IPS DF 19.7 (cell line): Measurements from ENCODE around the gene NOP56.
A peak's percentile ranks its signal among the peaks of the same experiment; 100 is the strongest.
"Not testable (repeated sequence)": the region's sequence is repeated elsewhere in the genome, so short reads cannot be mapped to it uniquely, and the experiment has no call there.

ENCODE experiments used
- DNase-seq: peaks from one replicate; pipeline ENCODE4 v3.0.0-alpha.2; 2013; ENCODE audit warnings: low read depth, low spot score

NOP56 gene

DNA sequence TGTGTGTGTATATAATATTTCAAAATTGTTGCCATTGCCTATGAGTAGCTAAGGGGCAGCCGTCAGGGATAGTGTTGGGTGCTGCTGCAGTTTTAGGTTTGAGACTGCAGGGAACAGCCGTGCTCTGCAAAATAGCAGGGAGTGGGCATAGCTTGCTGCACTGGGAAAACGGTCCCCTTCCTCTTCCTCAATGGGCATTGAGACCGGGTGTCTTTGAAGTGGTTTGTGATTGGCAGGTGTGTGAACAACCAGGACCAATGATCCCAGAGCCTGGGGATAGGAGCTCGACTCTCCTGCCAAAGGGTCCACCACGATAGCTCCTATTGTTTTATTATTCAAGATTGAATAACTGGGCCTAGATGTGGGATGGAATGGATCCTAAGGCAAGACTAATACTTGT, 35.1 kb downstream of the NOP56 start:
- DNase-seq = no peak

GRCh38 chr20:2688041-2688591, 35.7 kb downstream of the NOP56 start:
- DNase-seq = no peak

- no peak for DNase-seq
These were observed 37.8 kb downstream of the NOP56 start for GRCh38 chr20:2690213-2690612.

DNA sequence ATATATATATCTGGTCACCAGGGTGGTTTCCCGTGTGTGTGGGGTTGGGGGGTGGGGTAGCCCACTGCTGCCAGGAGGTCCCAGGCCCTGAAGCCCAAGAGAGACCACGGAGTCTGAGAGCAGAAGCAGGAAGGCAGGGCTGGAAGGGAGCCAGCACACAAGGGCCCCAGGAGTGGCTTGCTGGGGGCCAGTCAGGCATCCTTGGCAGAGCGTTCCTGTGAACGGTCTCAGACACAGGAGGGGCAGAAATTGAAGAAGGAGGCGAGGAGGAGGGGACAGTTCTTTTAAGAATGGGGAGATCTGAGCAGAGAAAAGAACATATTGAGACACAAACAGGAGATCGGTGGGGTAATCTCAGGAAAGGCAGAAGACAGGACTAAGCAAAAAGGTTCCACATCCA, 38.3 kb downstream of the NOP56 start:
- DNase-seq = no peak

GRCh38 chr20:2691127-2691526, 38.7 kb downstream of the NOP56 start:
- DNase-seq = no peak

DNA sequence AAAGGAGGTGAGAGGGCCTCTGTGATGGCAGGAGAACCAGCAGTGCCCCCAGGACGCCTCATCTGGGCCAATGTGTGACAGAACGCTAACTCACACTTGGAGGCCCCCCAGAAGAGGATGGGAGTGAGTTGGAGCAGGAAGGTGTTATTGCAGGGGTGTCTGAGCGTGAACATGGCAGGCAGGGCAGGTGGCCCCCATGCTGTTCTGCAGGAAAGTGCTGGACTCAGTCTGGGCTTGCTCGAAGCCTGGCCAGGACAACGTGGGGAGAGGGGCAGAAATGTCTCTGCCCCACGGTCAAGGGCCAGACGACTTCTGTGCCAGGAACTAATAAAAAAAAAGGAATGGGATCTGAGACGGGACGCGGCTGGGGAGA, 39.2 kb downstream of the NOP56 start:
- DNase-seq = no peak

DNA sequence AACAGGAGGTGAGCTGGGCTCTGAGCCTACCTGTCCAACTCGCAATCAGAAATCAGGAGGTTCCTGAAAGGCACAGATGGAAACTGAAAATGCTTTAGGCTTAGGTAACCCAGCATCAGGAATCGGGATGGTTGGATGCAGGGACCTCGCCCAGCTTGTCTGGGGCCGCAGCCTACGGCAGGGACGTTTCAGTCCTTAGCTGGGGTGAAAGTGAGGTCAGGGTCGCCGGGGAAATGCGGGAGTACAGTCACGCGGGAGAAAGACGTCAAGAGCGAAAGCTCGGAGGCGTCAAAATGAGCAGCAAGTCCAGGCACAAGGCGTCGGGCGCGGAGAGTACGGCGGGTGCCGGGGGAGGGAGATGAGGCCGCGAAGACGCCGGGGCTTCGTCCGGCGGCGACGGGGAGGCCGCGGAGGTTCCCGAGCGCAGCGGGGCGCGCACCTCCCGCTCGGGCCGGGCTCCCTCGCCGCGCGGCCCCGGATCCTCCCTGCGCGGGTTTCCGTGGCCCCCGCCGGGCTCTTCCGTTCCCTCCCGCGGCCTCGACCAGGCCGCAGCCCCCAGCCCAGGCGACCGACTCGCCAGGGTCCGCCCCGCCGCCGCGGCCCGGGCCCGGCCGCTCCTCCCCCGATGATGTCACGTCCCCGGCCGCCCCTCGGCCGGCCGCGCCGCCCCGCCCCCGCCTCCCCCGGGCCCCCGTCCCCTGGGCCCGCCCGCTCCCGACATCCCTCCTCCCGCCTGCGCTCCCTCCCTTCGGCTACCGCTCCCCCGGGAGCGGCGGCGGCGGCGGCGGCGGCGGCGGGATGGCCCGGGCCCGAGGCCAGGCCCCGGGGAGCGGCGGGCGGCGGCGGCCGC, 39.8 kb downstream of the NOP56 start, which contains the start of gene EBF4:
TSS of gene EBF4 (plus strand) at position 745 of the 850 bp plus-strand sequence. CDS start 866 bp downstream, outside the sequence.
- no peak for DNase-seq

- DNase-seq = no peak
These were observed 40.5 kb downstream of the NOP56 start for GRCh38 chr20:2692886-2693285.

DNA sequence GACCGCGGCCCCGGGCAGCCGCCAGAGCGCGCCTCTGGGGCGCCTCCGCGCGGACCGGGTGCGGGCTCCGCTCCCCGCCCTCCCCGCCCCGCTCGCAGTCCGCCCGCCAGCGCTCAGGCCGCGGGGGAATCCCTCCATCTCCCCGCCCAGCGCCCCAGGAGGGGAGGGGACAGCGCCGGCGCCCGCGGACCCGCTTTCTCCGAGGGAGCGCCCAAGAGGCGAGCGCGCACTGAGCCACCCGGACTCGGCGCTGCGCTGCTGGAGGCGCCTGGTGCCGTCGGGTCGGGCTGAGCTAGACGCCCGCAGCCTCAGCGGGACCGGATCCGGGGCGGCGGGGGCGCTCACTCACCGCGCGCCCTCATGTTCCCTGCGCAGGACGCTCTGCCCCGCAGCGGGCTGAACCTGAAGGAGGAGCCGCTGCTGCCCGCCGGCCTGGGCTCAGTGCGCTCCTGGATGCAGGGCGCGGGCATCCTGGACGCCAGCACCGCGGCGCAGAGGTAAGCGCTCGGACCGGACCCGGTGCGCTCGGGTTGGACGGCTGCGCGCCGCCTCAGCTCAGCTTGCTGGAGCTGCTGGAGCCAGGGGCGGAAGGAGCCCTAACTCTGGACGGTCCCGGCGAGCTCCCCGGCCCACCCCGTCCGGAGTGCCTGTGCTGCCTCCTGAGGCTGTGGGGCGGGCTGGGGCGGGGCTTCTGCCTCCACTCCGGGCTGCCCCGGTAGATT, 41.0 kb downstream of the NOP56 start:
- DNase-seq = no peak

- DNase-seq = no peak
These were observed 41.6 kb downstream of the NOP56 start for GRCh38 chr20:2694008-2694471.

GRCh38 chr20:2694519-2694918, 42.1 kb downstream of the NOP56 start:
- DNase-seq = no peak

- no peak for DNase-seq
These were observed 43.0 kb downstream of the NOP56 start for GRCh38 chr20:2695206-2695983.

DNA sequence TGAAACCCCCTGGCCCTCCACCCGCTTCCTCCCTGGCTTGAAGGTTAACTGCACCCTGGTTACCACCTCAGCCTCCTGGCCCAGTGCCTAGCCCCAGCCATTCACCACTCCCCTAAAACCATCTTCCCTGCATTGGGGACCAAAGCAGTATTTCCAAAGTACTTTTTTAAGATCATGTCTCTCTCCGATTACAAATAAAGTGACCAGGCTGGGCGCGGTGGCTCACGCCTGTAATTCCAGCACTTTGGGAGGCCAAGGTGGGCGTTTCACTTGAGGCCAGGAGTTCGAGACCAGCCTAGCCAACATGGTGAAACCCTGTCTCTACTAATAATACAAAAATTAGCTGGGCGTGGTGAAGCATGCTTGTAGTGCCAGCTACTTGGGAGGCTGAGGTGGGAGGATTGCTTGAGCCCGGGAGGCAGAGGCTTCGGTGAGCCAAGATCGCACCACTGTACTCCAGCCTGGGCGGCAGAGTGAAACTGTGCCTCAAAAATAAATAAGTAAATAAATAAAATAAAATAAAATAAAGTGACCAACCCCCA, 43.6 kb downstream of the NOP56 start:
- DNase-seq = not testable (repeated sequence)

DNA sequence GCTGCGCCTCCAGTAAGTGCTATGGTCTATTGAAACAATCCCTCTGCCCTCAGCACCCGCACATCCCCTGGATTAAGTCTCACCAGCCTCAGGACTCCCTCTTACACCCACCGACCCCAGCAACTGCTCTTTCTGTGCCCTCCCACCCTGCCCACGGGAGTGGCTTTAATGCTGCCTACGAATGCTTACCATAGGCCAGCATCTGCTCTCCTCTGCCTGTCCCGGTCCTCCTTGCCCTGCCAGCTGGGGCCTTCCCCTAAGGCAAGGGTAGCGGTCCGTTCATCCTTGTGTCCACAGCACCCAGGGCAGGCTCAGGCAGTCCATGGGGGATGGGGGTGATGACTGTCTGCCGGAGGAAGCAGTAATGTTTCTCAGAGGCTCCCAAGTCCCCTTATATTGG, 44.2 kb downstream of the NOP56 start:
- no peak for DNase-seq

- DNase-seq = no peak
These were observed 45.3 kb downstream of the NOP56 start for GRCh38 chr20:2697768-2698167.

- DNase-seq = no peak
These were observed 45.9 kb downstream of the NOP56 start for GRCh38 chr20:2698186-2698817.

- DNase-seq = no peak
These were observed 46.5 kb downstream of the NOP56 start for GRCh38 chr20:2698912-2699311.

GRCh38 chr20:2699775-2700413, 47.5 kb downstream of the NOP56 start:
- no peak for DNase-seq

- no peak for DNase-seq
These were observed 48.6 kb downstream of the NOP56 start for GRCh38 chr20:2700913-2701620.

DNA sequence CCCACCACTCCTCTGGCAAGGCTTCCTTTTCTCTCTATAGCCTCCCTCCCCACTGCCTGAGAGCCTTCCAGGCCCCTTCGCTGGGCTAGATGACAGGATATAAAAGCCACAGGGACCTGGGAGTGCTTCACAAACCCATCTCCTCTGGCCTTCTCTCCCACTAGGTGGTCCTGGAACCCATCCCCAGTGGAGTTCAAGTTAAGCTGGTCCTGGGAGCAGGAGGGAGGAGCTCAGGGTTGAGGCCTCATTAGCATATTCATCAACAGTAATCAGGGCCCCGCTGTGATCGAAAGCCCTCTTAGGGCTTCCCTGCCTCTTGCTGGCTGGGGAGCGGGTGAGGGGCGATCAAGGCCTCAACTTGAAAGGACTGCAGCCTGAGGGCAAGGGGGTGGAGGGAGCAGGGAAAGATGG, 49.2 kb downstream of the NOP56 start:
- peak; percentile 64 for DNase-seq
